Measurements from ENCODE around the gene EXOC2.

DNA sequence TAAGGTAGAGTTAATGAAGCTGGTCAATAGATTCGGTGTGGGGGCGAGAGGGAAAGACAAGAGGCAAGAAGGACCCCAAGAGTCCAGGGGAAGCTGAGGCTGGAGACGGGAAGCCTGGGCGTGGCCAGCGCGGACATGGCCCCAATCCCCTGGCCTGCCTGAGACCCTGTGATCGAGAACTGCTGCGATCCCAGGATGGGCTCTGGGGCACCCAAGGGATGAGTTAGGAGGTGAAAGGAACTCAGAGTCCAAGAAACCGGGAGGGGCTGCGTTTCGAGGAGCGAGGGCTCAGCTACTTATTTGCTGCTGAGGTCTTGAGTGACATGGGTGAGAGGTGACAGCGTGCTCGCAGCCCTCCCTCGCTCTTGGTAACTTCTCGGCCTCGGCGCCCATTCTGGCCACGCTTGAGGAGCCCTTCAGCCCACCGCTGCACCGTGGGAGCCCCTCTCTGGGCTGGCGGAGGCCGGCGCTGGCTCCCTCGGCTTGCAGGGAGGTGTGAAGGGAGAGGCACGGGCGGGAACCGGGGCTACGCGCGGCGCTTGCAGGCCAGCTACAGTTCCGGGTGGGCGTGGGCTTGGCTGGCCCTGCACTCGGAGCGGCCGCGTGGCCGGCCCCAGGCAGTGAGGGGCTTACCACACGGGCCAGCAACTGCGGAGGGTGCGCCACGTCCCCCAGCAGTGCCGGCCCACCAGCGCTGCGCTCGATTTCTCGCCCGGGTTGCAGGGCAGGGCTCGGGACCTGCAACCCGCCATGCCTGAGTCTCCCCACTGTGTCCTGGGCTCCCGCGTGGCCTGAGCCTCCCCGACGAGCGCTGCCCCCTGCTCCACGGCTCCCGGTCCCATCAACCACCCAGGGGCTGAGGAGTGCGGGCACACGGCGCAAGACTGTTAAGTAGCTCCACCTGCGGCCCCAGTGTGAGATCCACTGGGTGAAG, 243.2 kb downstream of the EXOC2 start:
- TF ChIP-seq, protein P1, sequence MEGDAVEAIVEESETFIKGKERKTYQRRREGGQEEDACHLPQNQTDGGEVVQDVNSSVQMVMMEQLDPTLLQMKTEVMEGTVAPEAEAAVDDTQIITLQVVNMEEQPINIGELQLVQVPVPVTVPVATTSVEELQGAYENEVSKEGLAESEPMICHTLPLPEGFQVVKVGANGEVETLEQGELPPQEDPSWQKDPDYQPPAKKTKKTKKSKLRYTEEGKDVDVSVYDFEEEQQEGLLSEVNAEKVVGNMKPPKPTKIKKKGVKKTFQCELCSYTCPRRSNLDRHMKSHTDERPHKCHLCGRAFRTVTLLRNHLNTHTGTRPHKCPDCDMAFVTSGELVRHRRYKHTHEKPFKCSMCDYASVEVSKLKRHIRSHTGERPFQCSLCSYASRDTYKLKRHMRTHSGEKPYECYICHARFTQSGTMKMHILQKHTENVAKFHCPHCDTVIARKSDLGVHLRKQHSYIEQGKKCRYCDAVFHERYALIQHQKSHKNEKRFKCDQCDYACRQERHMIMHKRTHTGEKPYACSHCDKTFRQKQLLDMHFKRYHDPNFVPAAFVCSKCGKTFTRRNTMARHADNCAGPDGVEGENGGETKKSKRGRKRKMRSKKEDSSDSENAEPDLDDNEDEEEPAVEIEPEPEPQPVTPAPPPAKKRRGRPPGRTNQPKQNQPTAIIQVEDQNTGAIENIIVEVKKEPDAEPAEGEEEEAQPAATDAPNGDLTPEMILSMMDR (IDR thresholded peaks at IDR 0.05 in 2 of 3, conservative IDR thresholded peaks at IDR 0.05 in 1 of 3; ENCODE audit: borderline replicate concordance in 1 of 3, insufficient read depth in 1 of 3, low read depth in 2 of 3, low read length in 2 of 3) = no peak
- TF ChIP-seq EGR1 (IDR thresholded peaks at IDR 0.05; ENCODE audit: low read depth) (no peak), ZNF274 (IDR thresholded peaks at IDR 0.05; ENCODE audit: low read depth, low read length) (no peak), POLR2A (IDR thresholded peaks at IDR 0.05; ENCODE audit: borderline replicate concordance, extremely low read depth, insufficient read depth, insufficient read length) (no peak), SP1 (IDR thresholded peaks at IDR 0.05; ENCODE audit: low read depth) (no peak), EZH2phosphoT487 (IDR thresholded peaks at IDR 0.05; ENCODE audit: borderline replicate concordance) (no peak)
- TF ChIP-seq, protein P2, sequence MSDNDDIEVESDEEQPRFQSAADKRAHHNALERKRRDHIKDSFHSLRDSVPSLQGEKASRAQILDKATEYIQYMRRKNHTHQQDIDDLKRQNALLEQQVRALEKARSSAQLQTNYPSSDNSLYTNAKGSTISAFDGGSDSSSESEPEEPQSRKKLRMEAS (IDR thresholded peaks at IDR 0.05) = no peak

All from HCT116 (cell line).